Kidney (tissue), 14 donors: ENCODE measurements around the gene GLIS2. TPM values are rescaled to one million over a fixed set of nuclear protein-coding genes. Genes with fewer than 3 reads are reported as not detected.
A peak's percentile ranks its signal among the peaks of the same experiment; 100 is the strongest.

Experiments
- DNase-seq, 5 donors: peaks; one replicate each; pipeline ENCODE4 v3.0.0-alpha.2; 2013 to 2020
- FAIRE-seq: peaks from 2 replicates; lab custom pipeline; 2012; peaks lifted over from hg19 to GRCh38; lab: Jason Lieb, UNC
- H3K27ac ChIP-seq, 2 donors: one replicate each; pipeline ENCODE4 v1.7.0; 2013; ENCODE audit warnings: low read depth in 2 of 2, low read length in 2 of 2, inconsistent platforms in 1 of 2
- H3K27me3 ChIP-seq: one replicate; pipeline ENCODE4 v1.7.1; 2013; ENCODE audit warnings: low read length, inconsistent platforms; ENCODE audit not compliant: control insufficient read depth, insufficient read depth
- H3K36me3 ChIP-seq, 3 donors: one replicate each; pipeline versions ENCODE4 v1.7.0 to v1.7.1; 2013; ENCODE audit warnings: low read length in 3 of 3, control low read depth in 1 of 3, inconsistent platforms in 1 of 3; ENCODE audit not compliant: insufficient read depth in 3 of 3, control insufficient read depth in 2 of 3
- H3K4me1 ChIP-seq, 3 donors: one replicate each; pipeline versions ENCODE4 v1.7.0 to v1.7.1; 2013; ENCODE audit warnings: low read length in 3 of 3, inconsistent platforms in 1 of 3, low read depth in 1 of 3; ENCODE audit not compliant: control insufficient read depth in 2 of 3, insufficient read depth in 2 of 3
- H3K4me3 ChIP-seq, 3 donors: one replicate each; pipeline versions ENCODE4 v1.7.0 to v1.8.1; 2013; ENCODE audit warnings: low read length in 3 of 3, control low read depth in 1 of 3, inconsistent platforms in 1 of 3
- H3K9ac ChIP-seq, 3 donors: one replicate each; pipeline versions ENCODE4 v1.7.0 to v1.7.1; 2013; ENCODE audit warnings: low read length in 3 of 3, control low read depth in 1 of 3, inconsistent platforms in 1 of 3
- H3K9me3 ChIP-seq, 3 donors: one replicate each; pipeline versions ENCODE4 v1.7.0 to v1.7.1; 2013; ENCODE audit warnings: low read length in 3 of 3, control low read depth in 1 of 3, inconsistent platforms in 1 of 3; ENCODE audit not compliant: control insufficient read depth in 2 of 3, insufficient read depth in 1 of 3
- intact Hi-C: fragments of 100-400 bp; cut with DNase I; formaldehyde crosslinking; loops from one replicate; pipeline ENCODE4 v1.11.1; 2022
- polyA plus RNA-seq: library from polyadenylated mRNA; stranded (reverse); fragments of 350-450 nt; fragmentation: Illumina TruSeq; extraction: RNeasy Lipid Tissue Mini Kit (QIAGEN cat#74804); gene quantifications from one replicate; pipeline ENCODE4 v1.2.3, GENCODE V29; 2014; ENCODE audit warnings: low read depth, low replicate concordance; ENCODE audit not compliant: insufficient read depth
- total RNA-seq: library from RNA; stranded (reverse); fragmentation: NEBNext Ultra II Directional; extraction: Animal tissue kit (Norgen Biotek cat#: 25700); gene quantifications from one replicate; pipeline ENCODE4 v1.2.1, GENCODE V29; 2021
- TF ChIP-seq, protein P1 (sequence below): IDR thresholded peaks from 3 replicates; pipeline ENCODE4 v1.5.1; 2012; ENCODE audit warnings: mild to moderate bottlenecking, moderate library complexity, borderline replicate concordance; ENCODE audit not compliant: insufficient read depth; ENCODE audit errors: extremely low read depth
- donor health status: control.
- donor health status: control.
- donor health status: control.
- donor health status: control.
- donor health status: control.
- donor health status: DM: yes; HTN: yes; CAD: no.
- donor health status: Normal renal cell carcinoma (clear cell type).

GLIS2 gene
- total and polyA plus RNA-seq, 2 donors from 2014 or later = 35.6 to 68.7 TPM

DNA sequence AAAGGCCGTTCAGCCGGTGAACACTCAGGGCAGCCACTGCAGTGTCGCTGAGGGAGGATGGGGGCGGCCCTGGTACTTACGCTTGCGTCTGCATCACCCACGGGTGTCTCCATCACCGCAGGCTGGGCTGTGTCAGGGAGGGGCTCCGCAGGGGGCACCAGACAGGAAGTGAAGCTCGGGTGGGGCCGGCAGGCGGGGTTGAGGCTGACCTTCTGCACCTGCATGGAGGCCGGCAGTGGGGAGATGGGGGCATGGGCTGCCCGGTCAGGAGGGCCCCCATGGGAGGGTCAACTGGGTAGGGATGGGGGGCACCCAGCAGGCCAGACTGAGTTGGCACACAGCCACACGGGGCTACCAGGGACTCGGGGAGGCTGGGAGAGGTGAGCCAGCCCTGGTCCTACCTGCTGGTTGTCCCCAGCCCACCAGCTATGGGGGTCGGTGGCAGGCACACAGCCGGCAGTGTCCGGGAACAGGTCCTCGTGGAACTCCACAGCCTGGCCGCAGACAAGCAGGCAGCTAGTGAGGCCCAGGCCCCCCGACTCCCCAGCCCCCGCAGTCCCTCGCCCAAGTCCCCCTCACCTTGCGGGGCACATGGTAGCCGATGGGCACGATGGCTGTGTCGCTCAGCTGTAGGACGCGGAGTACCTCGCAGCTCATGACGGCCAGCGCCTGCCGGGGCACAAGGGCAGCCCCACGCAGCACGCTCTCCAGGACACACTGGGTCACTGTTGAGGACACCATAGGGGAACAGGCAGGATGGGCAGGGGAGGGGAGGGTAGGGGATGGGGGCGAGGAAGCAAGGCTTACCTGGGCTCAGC is 48.5 kb downstream of the GLIS2 start:
- Histone ChIP-seq H3K4me1 (no peaks in the 10 kb centered on the region), H3K4me3 (no peak overlapping the region), H3K27me3 (no peaks in the 10 kb centered on the region), H3K27ac (no peak overlapping the region), H3K9ac (no peak overlapping the region), H3K36me3 (peaks cover 0 to 2% (median 0%) of the 10 kb centered on the region in 3 donors), H3K9me3 (no peaks in the 10 kb centered on the region)
- TF ChIP-seq, protein P1, sequence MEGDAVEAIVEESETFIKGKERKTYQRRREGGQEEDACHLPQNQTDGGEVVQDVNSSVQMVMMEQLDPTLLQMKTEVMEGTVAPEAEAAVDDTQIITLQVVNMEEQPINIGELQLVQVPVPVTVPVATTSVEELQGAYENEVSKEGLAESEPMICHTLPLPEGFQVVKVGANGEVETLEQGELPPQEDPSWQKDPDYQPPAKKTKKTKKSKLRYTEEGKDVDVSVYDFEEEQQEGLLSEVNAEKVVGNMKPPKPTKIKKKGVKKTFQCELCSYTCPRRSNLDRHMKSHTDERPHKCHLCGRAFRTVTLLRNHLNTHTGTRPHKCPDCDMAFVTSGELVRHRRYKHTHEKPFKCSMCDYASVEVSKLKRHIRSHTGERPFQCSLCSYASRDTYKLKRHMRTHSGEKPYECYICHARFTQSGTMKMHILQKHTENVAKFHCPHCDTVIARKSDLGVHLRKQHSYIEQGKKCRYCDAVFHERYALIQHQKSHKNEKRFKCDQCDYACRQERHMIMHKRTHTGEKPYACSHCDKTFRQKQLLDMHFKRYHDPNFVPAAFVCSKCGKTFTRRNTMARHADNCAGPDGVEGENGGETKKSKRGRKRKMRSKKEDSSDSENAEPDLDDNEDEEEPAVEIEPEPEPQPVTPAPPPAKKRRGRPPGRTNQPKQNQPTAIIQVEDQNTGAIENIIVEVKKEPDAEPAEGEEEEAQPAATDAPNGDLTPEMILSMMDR = no peak
- no peak for FAIRE-seq
- DNase-seq = peak in 2 of 5 donors; percentile 54 to 77
- intact Hi-C loops = loop anchor here (5.0 kb wide), 1 partner anchor 38 kb away; no protein-coding TSS in a partner anchor

DNA sequence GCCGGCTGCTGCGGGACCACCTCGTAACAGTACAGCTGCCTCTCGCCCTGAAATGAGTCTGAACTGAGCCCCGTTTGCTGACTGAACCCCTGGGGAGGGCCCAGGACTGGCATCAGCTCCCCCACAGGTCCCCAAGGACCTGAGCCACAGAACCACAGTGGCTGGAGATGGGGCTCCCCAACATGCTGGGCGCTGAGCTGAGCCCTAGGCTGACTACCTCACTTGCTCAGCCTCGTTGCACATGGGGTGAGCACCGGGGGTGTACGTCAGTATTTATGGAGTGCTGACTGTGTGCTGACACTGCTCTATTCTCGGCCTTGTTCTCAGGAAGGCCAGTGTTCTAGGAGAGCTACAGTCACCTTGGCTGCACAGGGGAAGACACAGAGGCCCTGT is 49.1 kb downstream of the GLIS2 start:
- DNase-seq = no peak
- no peak overlapping the region for H3K27ac ChIP-seq

DNA sequence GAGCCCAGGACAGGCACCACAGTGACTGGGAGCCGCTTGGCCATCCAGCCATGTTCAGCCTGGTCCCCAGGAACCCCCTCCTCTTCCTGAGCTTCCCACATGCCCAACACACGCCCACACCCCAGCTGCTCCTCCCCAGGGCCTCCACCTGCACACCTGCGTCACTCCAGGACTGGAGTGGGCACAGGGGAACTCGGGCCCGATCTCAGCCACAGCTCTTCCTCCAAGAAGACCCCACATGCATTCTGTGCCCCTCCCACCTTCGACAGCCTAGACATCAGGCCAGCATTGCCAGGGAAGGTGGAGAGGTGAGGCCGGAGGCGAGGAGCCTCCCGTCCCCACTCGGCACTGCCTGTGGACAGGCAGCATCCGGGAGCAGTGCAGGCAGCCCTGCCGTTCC is 49.7 kb downstream of the GLIS2 start:
- FAIRE-seq = no peak
- Histone ChIP-seq H3K27ac (no peak overlapping the region), H3K27me3 (no peaks in the 10 kb centered on the region), H3K9ac (no peak overlapping the region), H3K36me3 (peaks cover 0 to 2% (median 0%) of the 10 kb centered on the region in 3 donors), H3K9me3 (no peaks in the 10 kb centered on the region), H3K4me1 (peaks cover 0 to 5% (median 0%) of the 10 kb centered on the region in 3 donors), H3K4me3 (no peak overlapping the region)
- TF ChIP-seq, protein P1 = no peak
- no peak for DNase-seq
- intact Hi-C loops = no loop called here

More for the DNA sequence above, 49.1 kb downstream of the GLIS2 start:
- Histone ChIP-seq H3K27me3 (no peaks in the 10 kb centered on the region), H3K9ac (no peak overlapping the region), H3K9me3 (no peaks in the 10 kb centered on the region), H3K4me3 (no peak overlapping the region), H3K4me1 (peaks cover 0 to under 1% (median 0%) of the 10 kb centered on the region in 3 donors), H3K36me3 (peaks cover 0 to 2% (median 0%) of the 10 kb centered on the region in 3 donors)
- intact Hi-C loops = no loop called here
- TF ChIP-seq, protein P1 = no peak
- FAIRE-seq = no peak
